Inflammatory macrophage (primary cell): ENCODE results near the gene POGLUT3.

Experiments used
- DNase-seq, 2 donors: peaks; one replicate each; pipeline ENCODE4 v3.0.0-alpha.2; 2020 to 2022
- total RNA-seq, 18 experiments: gene quantifications; one replicate each; lab custom pipeline; 2026; ENCODE audit warnings: mixed read lengths in 6 of 18, inconsistent platforms in 2 of 18; lab: John Stamatoyannopoulos, UW

Gene POGLUT3
- 19.6 to 46.4 (median 34.4) reads per million in 18 experiments for total RNA-seq

- peak; percentile 36 to 54 for DNase-seq
Observed at GRCh38 chr11:108498046-108498815, at the start of gene POGLUT3. POGLUT3 (minus strand) TSS chr11:108498384; CDS start chr11:108498366, 18 bp downstream.

GRCh38 chr11:108545909-108546501 lies 47.8 kb upstream of the POGLUT3 start:
- no peak for DNase-seq

GRCh38 chr11:108543316-108543964 lies 45.3 kb upstream of the POGLUT3 start:
- DNase-seq, result no peak

GRCh38 chr11:108541531-108541930 lies 43.3 kb upstream of the POGLUT3 start:
- DNase-seq, result no peak

- no peak for DNase-seq
Observed at GRCh38 chr11:108538502-108538901, 40.3 kb upstream of the POGLUT3 start.

GRCh38 chr11:108538022-108538424 lies 39.8 kb upstream of the POGLUT3 start:
- no peak for DNase-seq

- no peak for DNase-seq
Observed at GRCh38 chr11:108536783-108537182, 38.6 kb upstream of the POGLUT3 start.

GRCh38 chr11:108535384-108535955 lies 37.3 kb upstream of the POGLUT3 start:
- DNase-seq, result no peak

- DNase-seq, result no peak
Observed at GRCh38 chr11:108534274-108534882, 36.2 kb upstream of the POGLUT3 start.

GRCh38 chr11:108530426-108530825 lies 32.2 kb upstream of the POGLUT3 start:
- DNase-seq, result no peak

GRCh38 chr11:108527382-108527781 lies 29.2 kb upstream of the POGLUT3 start:
- DNase-seq, result no peak

GRCh38 chr11:108525161-108525560 lies 27.0 kb upstream of the POGLUT3 start:
- no peak for DNase-seq

- DNase-seq, result no peak
Observed at GRCh38 chr11:108524422-108524821, 26.2 kb upstream of the POGLUT3 start.

GRCh38 chr11:108522318-108522717 lies 24.1 kb upstream of the POGLUT3 start:
- DNase-seq, result no peak

- DNase-seq, result no peak
Observed at GRCh38 chr11:108518581-108518980, 20.4 kb upstream of the POGLUT3 start.

- DNase-seq, result no peak
Observed at GRCh38 chr11:108516125-108516524, 17.9 kb upstream of the POGLUT3 start.

GRCh38 chr11:108512708-108513107 lies 14.5 kb upstream of the POGLUT3 start:
- DNase-seq, result no peak

GRCh38 chr11:108511851-108512474 lies 13.8 kb upstream of the POGLUT3 start:
- DNase-seq, result no peak

GRCh38 chr11:108508653-108509593 lies 10.7 kb upstream of the POGLUT3 start:
- no peak for DNase-seq

GRCh38 chr11:108501396-108501795 lies 3.2 kb upstream of the POGLUT3 start:
- DNase-seq, result no peak

- DNase-seq, result no peak
Observed at GRCh38 chr11:108500721-108501120, 2.5 kb upstream of the POGLUT3 start.
